Suppressor macrophage treated with lipopolysaccharide for 1 hour (primary cell): ENCODE results near the gene ESR1.
"Not testable (repeated sequence)": the region's sequence is repeated elsewhere in the genome, so short reads cannot be mapped to it uniquely, and the experiment has no call there.

Experiments used
- DNase-seq, 3 donors: peaks; one replicate each; pipeline ENCODE4 v3.0.0-alpha.2; 2020 to 2022

Gene ESR1

GRCh38 chr6:151814614-151815013 is 7.1 kb downstream of the ESR1 start:
- no peak for DNase-seq

GRCh38 chr6:151822252-151823111 is 15.0 kb downstream of the ESR1 start:
- DNase-seq = no peak

- peak in 1 of 3 donors; percentile 12 for DNase-seq
Observed at GRCh38 chr6:151826517-151827142, 19.1 kb downstream of the ESR1 start.

GRCh38 chr6:151832710-151833109 is 25.2 kb downstream of the ESR1 start:
- no peak for DNase-seq

- DNase-seq = no peak
Observed at GRCh38 chr6:151835396-151835795, 27.9 kb downstream of the ESR1 start.

- DNase-seq = no peak
Observed at GRCh38 chr6:151837223-151837622, 29.7 kb downstream of the ESR1 start.

- DNase-seq = peak in 1 of 3 donors; percentile 28
Observed at GRCh38 chr6:151842816-151843215, 35.3 kb downstream of the ESR1 start.

GRCh38 chr6:151847064-151847463 is 39.6 kb downstream of the ESR1 start:
- DNase-seq = peak in 2 of 3 donors; percentile 12 to 22

- DNase-seq = no peak
Observed at GRCh38 chr6:151850479-151851003, 43.1 kb downstream of the ESR1 start.

- DNase-seq = no peak
Observed at GRCh38 chr6:151858294-151858693, 50.8 kb downstream of the ESR1 start.

GRCh38 chr6:151862461-151862860 is 55.0 kb downstream of the ESR1 start:
- no peak for DNase-seq

GRCh38 chr6:151867361-151867869 is 59.9 kb downstream of the ESR1 start:
- not testable (repeated sequence) for DNase-seq

- no peak for DNase-seq
Observed at GRCh38 chr6:151869345-151869744, 61.9 kb downstream of the ESR1 start.

GRCh38 chr6:151869787-151870186 is 62.3 kb downstream of the ESR1 start:
- DNase-seq = no peak

GRCh38 chr6:151870375-151870774 is 62.9 kb downstream of the ESR1 start:
- no peak for DNase-seq

- DNase-seq = no peak
Observed at GRCh38 chr6:151875524-151875923, 68.0 kb downstream of the ESR1 start.

GRCh38 chr6:151876122-151876521 is 68.6 kb downstream of the ESR1 start:
- no peak for DNase-seq

- DNase-seq = no peak
Observed at GRCh38 chr6:151877458-151877857, 70.0 kb downstream of the ESR1 start.

- DNase-seq = no peak
Observed at GRCh38 chr6:151881231-151881630, 73.7 kb downstream of the ESR1 start.

- no peak for DNase-seq
Observed at GRCh38 chr6:151882206-151882605, 74.7 kb downstream of the ESR1 start.

GRCh38 chr6:151885234-151885633 is 77.8 kb downstream of the ESR1 start:
- no peak for DNase-seq

GRCh38 chr6:151891524-151891923 is 84.0 kb downstream of the ESR1 start:
- DNase-seq = no peak

GRCh38 chr6:151894426-151894825 is 86.9 kb downstream of the ESR1 start:
- not testable (repeated sequence) for DNase-seq

- not testable (repeated sequence) for DNase-seq
Observed at GRCh38 chr6:151899221-151899620, 91.7 kb downstream of the ESR1 start.
